CD4-positive, alpha-beta T cell treated with Interleukin-2 at 100 ng/mL for 4 hours (primary cell): ENCODE results near the gene CRTAC1.

ENCODE experiments used
- DNase-seq: peaks from one replicate; pipeline ENCODE4 v3.0.0-alpha.2; 2020; ENCODE audit warnings: low spot score

CRTAC1 gene

DNA sequence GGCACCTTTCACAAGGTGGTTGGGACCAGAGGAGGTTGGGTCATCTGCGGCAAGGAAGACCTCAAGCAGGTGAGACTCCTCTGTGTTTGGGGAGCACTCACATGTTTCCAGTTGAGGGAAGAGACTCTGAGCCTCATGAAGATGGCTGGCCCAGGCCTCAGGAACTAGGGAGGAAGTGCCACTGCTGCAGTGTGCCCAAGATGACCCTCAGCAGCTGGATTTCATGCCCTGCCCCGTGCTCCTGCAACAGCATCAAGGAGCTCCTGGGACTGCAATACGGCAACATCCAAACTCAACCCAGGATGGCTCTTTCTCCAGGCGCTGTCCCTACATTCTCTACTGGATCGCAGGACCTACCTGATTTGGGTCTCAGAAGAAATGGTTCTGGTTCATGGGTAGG is 106.9 kb downstream of the CRTAC1 start:
- no peak for DNase-seq

DNA sequence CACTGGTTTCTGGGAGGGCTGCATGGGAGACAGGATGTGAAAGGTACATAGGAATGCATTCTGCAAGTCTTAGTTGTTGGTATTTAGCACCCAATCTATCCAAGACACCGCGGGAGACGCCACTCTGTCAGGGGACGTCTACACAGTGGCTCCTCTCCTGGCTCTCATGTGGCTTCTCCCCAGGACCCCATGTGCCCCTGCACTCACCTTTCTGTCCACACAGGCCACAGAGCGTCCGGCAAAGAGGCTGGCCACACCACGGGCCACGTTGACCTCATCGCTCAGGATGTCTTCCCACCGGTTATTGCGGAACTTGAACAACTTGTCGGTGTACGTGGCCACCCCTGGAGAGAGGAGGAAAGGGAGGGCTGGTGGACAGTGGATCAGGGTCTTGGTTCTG is 107.4 kb downstream of the CRTAC1 start:
- DNase-seq = no peak

DNA sequence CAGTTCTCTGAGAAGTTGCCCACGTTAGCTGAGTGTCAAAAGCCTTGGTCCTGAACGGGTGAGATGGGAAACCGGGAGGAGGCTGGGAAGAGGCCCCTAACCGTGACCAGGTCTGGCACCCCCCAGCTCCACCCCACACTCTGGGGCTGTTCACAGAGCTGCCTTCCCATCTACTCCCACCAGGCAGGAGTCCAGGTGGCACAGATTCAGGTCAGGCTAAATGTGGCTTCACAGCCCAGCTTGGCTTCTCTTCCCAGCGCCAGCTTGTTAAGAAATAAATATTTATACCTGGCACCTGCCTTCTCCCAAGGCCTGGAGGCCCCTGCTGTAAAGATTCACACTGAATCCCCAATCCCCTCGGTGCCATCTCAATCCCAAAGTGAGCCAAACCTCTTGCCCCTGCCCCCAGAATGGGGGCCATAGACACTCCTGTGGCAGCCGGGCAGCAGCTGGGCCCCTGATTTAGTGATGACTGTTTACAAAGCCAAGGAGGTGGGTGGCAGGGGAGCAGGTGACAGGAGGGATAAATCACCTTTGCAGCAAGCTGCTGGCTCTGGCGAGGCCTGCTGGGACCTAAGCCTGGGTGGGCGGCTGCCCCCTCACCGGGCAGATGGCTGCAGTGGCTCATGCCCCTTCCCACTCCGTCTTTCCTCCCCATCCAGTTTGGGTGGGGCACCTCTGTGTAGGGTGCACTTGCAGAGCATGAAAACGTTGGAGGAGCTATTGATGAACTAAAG is 108.2 kb downstream of the CRTAC1 start:
- no peak for DNase-seq

DNA sequence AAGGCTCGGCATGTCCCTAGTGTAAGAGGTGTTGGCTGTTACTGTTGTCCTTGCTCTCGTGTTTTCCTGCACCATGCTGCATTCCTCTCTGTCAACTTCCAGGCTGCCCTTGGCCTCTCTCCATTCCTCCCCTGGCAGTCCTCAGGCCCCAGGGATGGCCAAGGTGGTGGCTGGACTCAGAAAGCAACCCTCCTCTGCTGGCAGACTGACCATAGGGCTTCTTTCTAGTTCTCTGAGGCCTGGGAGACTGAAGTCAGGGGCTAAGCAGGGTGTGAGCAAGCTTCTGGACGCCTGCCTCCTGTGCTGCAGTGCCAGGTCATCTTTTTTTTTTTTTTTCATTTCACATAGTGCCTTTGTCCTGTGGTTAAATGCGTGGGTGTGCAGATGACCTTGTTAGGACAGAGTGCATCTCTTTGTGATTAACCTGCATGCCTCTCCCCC is 108.8 kb downstream of the CRTAC1 start:
- no peak for DNase-seq

DNA sequence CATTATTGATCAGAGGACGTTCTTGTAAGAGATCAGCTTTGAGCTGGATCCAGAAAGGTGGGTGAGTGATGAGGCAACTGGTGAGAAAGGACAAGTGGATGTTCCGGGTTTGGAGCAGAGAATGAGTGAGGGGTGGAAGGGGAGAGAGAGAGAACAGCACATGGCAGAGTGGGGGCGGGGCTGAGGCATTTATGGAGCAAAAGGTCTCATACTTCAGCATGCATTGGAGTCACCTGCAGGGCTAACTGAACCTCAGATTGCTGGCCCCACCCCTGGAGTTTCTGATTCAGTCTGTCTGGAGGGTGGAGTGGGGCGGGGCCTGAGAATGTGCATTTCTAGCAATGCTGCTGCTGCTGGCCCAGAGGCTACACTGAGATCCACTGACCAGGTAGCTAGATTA is 109.6 kb downstream of the CRTAC1 start:
- DNase-seq = no peak

DNA sequence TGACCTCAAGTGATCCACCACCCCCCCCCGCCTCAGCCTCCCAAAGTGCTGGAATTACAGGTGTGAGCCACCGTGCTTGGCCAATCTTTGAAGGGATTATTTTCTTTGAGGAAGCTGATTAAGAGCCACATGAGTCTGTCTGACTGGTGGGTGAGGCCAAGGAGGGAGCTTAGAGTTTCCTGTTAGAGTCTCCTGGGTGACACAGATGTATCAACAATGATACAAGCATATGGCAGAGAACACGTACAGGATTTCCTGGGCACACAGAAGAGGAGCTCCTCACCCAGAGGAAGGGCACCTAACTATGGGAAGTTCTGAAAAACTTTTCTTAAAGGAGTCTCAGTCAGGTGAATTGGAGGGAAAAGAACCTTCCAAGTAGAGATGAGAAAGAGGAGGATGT is 111.4 kb downstream of the CRTAC1 start:
- no peak for DNase-seq

DNA sequence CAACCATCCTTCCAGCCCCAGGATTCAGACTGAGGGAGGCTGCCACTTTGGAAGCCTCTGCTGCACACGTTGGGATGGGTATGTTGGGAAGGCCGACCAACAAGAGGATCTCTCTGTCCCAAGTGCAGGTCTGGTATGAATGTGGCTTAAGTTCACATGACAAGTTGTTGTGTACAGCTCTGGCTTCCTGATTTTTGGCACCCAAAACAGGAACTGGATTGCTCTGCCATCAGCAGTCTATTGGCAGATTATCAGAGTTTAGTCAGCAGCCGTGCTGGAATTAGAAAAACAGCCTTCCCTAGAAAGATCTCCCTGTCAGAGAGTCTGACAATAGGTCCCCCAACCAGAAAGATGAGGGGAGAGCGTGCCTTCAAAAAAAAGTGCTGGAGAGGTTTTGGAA is 113.8 kb downstream of the CRTAC1 start:
- DNase-seq = no peak

DNA sequence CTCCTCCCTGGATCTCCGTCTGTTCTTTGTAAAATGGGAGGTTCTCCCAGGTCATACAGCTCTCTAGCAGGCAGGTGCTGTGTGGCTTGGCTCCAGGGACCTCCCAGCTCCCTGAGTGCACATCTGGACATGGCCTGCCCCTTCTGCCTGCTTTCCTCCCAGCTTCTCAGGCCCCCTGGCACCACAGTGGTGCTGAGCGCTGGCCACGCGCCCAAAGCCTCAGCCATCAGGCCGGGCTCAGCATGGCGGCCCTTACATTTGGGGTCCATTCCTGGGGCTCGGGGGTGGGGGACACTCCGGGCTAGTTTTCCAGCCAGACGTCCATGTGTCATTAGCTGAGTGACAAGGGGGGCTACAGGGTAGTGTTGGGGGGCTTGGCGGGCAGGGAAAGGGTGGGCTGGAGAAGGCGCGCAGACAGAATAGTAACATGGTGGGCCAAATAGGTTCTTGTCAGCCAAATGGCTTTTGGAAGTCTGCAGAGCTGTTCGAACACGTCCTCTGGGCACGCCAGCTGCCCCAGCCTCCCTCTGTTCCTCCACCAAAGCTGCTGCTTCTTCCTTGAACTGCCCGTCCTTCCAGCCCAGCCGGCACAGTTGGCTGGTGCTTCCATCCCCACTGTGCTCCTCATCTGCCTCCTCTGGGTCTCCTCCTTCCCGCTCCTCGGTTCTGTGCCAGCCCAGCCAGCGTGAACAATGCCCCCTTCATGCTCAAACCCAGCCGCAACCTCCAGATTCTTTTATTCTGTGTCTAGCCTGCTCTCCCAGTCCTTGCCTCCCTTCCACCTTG is 114.9 kb downstream of the CRTAC1 start:
- no peak for DNase-seq

DNA sequence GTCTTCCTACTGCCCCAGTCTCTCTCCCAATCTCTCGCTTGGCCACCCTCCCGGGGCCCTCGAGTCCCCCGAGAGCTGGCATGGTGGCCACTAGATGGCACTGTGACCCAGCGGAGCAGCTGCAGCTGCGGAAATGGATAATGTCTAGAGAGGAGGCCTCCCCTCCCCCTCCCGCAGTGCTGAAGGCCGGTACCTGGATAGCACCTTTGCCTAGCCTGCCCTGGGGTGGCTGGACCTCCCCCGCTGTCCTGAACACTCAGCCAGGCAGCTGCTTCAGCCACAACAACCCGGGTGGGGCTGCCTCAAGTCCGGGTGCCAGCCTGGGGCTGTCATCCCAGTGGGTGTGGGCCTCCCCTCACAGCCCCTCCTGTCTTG is 115.6 kb downstream of the CRTAC1 start:
- DNase-seq = peak; percentile 62

DNA sequence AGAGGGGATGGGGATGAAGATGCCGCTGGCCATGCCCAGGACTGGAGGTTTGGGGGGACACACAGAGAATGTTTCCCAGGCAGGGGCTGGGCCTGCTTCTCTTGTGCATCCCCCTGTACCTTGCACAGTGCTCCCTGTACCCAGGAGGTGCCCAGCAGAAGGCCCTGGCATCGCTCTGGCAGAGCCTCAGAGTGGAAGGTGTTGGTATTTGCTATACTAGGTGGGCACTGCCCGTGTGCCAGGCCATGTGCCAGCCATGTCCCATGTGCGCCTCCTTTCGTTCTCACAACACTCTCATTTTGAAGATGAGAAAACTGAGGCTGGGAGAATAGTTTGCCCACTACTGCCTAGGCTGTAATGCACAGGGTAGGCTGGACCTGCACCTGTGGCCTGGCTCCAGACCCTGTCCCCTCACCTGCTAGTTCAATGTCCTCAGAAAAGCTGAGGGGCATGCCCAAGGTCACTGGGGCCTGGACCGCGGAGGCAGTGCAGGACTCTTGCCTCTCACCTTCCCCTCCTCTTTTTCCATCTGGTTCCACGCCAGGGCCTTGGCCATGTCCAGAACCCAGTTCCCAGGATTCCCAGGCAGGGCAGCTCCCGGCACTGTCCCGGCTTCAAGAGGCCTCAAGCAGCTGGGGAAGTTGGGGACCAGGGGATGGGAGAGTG is 116.1 kb downstream of the CRTAC1 start:
- no peak for DNase-seq

DNA sequence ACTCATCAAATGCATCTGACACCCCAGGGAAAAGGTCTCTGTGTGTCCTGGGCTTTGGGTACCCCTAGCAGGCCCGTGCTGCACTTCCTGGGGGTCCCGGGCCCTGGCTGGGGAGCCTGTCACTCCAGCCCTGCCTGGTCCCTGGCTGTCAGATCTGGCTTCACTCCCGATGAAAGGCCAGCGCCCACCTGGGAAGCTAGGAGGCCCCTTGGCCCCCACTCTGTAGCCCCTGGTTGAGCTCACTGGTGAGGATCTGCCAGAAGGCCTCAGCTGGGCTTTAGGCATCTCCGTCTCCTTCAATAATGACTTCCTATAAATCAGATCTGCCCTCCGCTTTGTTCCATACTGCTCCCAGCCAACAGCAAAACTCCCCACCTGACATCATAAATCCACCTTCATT is 116.8 kb downstream of the CRTAC1 start:
- no peak for DNase-seq

DNA sequence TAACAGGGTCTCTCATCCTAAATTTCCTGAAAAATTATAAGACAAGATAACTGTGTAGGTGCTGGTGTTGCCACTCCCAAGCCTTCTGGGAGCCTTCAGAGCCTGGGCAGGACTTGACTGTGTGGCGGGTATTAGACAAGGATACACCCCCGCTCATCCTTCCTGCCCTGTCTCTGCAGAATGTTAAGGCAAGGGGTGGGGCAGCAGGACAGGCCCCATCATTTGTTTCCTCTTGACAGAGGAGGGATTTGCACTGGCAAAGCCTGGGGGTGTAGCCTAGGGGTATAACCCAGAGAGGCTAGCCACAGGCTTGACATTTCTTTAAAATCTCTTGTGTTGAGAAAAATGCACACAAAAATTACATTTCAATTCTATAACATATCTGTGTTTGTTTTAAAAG is 117.2 kb downstream of the CRTAC1 start:
- DNase-seq = no peak

DNA sequence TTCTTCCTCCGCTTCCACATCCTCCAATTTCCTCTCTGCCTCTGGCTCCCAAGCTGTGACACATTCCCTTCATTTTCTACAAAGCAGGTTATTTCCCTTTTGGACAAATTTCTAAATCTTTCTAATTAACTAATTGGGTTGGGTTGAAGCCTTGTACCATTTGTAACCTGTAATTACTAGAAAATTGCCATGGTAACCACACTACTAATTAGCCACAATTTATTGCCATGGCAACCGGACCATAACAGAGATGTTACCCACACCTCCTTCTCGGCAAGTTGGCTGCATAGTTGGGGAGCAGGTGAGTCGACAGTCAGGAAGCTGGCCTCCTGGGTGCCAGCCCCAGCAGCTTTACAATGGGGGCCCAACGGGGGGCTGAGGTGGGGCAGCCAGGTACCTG is 119.2 kb downstream of the CRTAC1 start:
- DNase-seq = no peak

DNA sequence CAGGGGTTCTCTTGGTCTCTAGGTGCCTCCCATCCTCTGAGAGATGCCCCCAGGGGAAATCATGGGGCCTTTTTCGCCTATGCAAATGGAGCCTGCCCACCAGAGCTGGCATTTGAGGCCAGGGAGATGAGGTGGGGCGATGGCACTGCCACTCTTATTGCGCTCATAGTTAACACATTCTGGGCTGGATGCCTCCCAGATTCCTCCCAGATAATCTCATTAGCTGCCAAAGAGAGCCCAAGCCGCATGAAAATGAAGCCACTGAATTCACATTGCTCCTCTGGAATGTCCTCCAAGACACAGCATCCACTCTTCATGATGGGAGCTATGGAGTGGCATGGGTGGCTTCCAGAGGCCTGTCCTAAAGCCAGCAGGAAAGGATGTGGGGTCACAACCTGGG is 119.8 kb downstream of the CRTAC1 start:
- DNase-seq = no peak

DNA sequence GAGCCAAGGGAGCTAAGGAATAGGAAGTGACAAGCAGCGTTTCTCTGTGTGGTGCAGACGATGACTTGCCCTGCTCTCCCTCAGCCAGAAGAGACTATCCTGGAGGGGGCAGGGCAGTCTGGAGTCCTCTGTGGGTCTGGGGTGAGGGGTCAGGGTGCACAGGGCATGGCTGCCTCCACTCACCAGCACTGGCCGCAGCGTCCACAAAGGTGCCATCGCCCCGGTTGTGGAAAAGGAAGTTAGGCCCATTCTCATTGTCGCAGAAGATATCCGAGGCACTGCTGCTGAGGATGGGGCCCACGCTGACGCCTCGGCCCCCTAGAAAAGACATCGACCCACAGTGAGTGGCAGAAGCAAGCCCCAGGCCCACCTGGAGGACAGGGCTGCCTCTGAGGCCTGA is 122.6 kb downstream of the CRTAC1 start:
- DNase-seq = no peak

DNA sequence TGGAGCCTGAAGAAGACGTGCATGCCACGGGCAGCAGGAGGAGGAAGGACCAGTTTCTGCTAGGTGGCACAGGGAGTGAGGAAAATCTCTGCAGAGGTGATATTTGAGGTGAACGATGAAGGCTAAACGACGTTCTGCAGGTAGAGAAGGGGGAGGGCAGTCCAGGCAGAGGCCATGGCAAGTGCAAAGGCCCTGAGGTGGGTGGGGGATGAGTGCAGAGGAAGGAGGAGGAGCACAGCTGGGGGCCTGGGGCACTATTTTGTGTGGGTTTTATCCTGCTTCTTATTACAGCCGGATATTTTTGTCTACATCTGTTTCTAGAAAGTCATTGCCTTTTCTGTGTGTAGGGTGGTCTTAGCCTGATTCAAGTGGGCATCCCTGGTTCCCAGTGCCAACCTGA is 123.2 kb downstream of the CRTAC1 start:
- no peak for DNase-seq

DNA sequence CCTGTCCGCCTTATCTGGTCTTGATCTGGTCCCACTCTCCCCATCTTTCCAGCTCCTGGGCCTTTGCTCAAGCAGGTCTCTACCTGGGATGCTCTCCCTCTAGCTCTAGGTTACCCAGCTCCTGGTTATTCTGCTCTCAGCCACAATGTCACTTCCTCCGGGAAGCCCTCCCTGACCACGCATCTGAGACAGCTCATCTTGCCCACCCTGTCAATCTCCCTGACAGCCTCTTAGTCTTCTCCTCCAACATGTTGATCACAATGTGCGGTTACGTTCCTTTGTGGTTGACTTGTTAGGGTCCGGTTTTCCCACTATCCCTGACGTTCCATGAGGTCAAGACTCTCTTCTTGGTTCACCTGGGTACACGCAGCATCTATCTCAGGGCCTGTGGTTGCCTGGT is 125.1 kb downstream of the CRTAC1 start:
- no peak for DNase-seq

DNA sequence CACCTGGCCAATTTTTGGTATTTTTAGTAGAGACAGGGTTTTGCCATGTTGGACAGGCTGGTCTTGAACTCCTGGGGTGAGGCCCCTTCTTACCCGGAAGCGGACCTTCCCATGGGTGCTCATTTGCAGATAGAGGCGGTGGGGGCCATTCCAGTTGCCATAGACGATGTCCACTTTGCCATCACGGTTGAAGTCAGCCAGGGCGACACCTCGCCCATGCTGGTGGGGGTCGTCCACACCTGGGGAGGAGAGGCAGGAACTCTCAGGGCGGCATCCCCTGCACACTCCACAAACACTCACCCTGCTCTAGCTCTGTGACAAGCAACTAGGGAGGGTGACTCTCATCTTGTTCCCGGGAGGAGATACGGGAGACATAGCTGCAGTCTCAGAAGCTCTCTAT is 125.8 kb downstream of the CRTAC1 start:
- DNase-seq = no peak

DNA sequence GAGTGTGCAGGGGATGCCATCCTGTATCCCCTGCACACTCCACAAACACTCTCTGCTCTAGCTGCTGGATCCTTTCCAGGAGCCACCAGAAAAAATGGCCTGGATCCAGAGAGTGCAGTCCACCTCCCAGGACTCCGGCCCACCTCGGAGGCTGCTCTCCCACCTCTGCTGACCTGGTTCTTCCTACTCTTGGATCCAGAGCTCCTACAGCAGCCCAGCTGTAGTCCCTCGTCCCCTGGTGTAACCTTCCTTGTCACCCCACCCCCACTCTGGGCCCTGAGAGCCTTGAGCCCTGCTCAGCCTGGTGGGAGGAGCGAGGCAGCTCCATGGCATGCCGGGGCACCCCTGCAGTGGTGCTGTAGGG is 126.4 kb downstream of the CRTAC1 start:
- no peak for DNase-seq

DNA sequence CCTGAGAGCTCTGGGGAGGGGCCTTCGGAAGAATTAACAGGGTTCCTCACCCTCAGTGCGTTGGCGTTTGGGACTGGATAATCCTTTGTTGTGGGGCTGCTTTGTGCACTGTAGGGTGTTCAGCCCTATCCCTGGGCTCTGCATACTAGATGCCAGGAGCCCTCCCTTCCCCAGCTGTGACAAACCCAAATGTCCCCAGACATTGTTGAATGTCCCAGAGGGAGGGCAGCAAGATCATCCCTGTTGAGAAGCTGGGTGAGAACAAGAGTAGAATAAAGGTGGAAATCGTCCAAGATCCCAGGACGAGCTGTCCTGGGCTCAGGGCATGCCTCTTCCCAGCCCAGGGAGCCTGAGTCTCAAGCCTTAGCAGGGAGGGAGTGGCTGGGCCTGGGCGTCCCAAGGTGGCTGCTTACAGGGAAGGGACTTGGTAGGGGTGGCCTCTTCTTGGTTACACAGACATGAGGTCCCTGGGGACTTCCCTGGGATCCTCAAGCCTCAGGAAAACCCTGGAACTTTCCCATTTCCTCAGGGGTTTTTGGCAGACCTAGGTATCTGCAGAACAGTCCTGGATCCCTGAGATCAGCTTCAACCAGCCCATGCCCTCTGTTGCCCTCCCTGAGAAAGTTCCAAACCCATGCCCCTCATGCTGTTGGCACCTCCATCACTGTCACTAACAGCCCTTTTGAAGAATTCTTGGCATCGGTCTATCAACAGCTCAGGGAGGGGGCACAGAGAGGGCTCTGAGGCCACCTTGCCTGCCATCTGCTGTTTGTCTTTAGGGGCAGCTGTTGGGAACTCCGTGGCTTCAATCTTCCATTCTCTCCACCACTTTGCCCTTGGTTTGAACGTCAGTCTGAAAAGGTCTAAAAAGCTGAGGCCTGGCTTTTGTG is 127.0 kb downstream of the CRTAC1 start:
- no peak for DNase-seq

DNA sequence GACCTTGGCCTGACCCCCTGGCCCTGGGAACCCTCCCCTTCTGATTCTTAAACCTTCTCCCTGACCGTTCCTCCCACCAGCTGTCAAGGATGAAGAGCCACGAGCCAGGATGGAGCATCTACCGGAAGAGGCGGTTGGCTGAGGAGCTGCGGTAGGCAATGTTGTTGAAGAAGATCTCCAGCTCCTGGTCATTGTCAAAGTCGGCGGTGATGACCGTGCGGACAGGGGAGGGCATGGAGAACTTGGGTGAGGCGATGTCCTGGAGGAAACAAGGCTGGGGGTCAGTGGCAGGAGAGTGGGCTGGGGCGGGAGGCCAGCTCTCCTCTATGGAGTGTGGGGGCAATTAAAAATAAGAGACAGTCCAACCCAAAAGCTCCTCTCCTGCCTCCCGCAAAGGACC is 129.0 kb downstream of the CRTAC1 start:
- no peak for DNase-seq

DNA sequence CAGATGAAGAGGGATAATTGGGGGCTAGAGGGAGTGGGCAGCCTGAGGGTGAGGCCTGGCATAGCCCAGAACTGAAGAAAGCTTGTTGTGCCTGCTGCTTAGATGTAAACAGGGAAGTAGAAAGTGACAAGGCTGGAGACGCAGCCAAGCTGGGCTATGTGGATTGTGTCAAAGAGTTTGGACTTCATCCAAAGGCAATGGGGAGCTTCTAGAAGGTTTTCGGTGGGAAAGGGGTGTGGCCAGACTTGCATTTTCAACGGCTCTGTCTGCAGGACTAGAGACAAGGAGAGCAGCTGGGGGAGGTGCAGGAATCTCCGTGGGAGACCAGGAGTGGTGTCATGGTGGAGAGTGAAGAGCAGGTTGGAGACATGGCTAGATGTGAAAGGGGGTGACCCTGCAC is 132.0 kb downstream of the CRTAC1 start:
- DNase-seq = no peak
